K562 treated with DMSO at 1 percent for 24 hours (cell line): Measurements from ENCODE around the gene CFAP157. TPM values are rescaled to one million over a fixed set of nuclear protein-coding genes. Genes with fewer than 3 reads are reported as not detected.

Source experiments
- total RNA-seq: library from RNA; unstranded; fragments of 300-600 nt; gene quantifications from 2 replicates; pipeline ENCODE4 v1.2.3, GENCODE V29; 2022; ENCODE audit warnings: low read depth; ENCODE audit not compliant: insufficient read depth

CFAP157 gene
- total RNA-seq = 0.49 TPM in 1 of 2 replicates, not detected in the other

DNA sequence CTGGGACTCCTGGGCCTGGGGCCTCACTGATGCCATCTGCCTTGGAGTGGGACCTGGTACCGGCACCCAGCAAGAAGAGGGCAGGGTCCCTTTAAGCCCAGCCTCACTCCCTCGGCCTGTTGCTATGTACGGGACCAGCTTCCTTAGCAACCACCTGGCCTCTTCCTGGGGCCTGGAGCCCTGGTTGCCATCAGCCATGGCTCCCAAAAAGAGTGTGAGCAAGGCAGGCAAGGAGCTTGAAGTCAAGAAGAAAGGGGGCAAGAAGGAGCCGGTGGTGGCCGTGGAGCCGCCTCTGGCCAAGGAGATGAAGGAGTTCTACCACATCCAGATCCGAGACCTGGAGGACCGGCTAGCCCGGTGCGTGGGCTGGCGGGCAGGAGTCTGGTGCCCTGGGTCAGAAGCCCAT is at the start of gene CFAP157:
Gene CFAP157, plus strand, starts transcription at position 153 of the 406 bp plus-strand sequence. Its CDS starts 44 bp downstream, at position 197.

GRCh38 chr9:127715470-127716337 is 8.9 kb downstream of the CFAP157 start, which contains the start of the genes PTRH1 and TTC16:
Gene PTRH1, minus strand, starts transcription at chr9:127715663. Its CDS starts 24 bp downstream, at chr9:127715639.
Gene TTC16, plus strand, starts transcription at chr9:127716079. Its CDS starts 67 bp downstream, at chr9:127716146.

DNA sequence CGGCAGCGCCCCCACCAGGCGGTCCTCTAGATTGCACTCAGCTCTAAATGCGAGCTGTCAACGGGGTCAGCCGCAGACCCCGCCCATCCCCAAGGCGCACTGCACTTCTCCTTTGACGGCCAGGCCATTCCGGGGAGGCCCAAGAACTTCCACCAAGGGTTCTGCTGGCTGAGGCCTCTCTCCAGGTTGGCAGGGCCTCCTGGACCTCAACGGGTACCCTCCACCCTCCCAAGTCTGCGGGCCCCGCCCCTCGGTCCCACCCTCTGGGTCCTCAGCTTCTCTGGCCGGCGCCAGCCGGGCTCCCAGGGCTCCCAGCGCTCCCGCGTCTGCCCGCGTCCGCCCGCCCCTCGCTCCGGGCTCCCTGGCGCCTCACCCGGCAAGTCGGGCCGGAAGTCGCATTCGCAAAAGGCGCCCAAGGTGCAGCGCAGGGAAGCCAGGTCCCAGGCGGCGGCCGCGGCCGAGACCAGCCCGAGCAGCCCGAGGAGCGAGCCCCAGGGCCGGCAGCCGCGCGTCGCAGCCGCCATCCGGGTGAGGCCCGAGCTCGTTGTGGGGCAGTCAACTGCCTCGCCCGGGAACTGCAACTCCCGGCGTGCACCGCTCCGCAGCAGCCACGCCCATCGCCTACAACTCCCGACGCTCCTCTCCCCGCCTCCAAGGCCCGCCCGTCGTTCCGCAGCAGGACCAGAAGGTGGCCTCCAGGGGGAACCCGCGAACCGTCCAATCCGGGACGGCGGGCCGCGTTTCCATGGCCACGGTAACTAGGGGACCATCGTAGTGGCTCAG is 28.1 kb downstream of the CFAP157 start, which contains the start of gene TOR2A:
Gene TOR2A, minus strand, starts transcription at position 548 of the 783 bp plus-strand sequence. Its CDS starts 24 bp downstream, at position 524.

Other genes starting within 250 kb of the CFAP157 start
- 39.0 and 42.9 TPM in 2 replicates for gene STXBP1, start 94.7 kb upstream of the CFAP157 start, total RNA-seq
- gene PTRH1, start 8.7 kb downstream of the CFAP157 start, total RNA-seq = 21.6 and 28.0 TPM in 2 replicates
- gene TTC16, start 9.1 kb downstream of the CFAP157 start, total RNA-seq = not detected in 2 replicates
- gene TOR2A, start 28.3 kb downstream of the CFAP157 start, total RNA-seq = 107 and 113 TPM in 2 replicates
- 3.2 and 4.1 TPM in 2 replicates for gene SH2D3C, start 71.7 kb downstream of the CFAP157 start, total RNA-seq
- gene CDK9, start 79.0 kb downstream of the CFAP157 start, total RNA-seq = 91.4 and 92.0 TPM in 2 replicates
- 61.7 and 73.2 TPM in 2 replicates for gene FPGS, start 95.9 kb downstream of the CFAP157 start, total RNA-seq
- gene ENG, start 147.7 kb downstream of the CFAP157 start, total RNA-seq = 2.2 and 3.2 TPM in 2 replicates
- gene AK1, start 170.7 kb downstream of the CFAP157 start, total RNA-seq = 72.9 and 77.4 TPM in 2 replicates
- gene ST6GALNAC6, start 192.6 kb downstream of the CFAP157 start, total RNA-seq = 16.2 and 23.4 TPM in 2 replicates
- 49.0 and 60.9 TPM in 2 replicates for gene ST6GALNAC4, start 210.1 kb downstream of the CFAP157 start, total RNA-seq
- 2.8 and 4.9 TPM in 2 replicates for gene PIP5KL1, start 223.8 kb downstream of the CFAP157 start, total RNA-seq
- gene DPM2, start 230.9 kb downstream of the CFAP157 start, total RNA-seq = 71.9 and 76.4 TPM in 2 replicates